Activated effector memory CD4-positive, alpha-beta T cell treated with anti-CD3 and anti-CD28 coated beads, Interleukin-2, amount 50 U/mL, for 16 hours (primary cell): Measurements from ENCODE around the gene CALM1.

ENCODE experiments used
- DNase-seq: peaks from one replicate; pipeline ENCODE4 v3.0.0-alpha.2; 2020

The CALM1 gene

DNA sequence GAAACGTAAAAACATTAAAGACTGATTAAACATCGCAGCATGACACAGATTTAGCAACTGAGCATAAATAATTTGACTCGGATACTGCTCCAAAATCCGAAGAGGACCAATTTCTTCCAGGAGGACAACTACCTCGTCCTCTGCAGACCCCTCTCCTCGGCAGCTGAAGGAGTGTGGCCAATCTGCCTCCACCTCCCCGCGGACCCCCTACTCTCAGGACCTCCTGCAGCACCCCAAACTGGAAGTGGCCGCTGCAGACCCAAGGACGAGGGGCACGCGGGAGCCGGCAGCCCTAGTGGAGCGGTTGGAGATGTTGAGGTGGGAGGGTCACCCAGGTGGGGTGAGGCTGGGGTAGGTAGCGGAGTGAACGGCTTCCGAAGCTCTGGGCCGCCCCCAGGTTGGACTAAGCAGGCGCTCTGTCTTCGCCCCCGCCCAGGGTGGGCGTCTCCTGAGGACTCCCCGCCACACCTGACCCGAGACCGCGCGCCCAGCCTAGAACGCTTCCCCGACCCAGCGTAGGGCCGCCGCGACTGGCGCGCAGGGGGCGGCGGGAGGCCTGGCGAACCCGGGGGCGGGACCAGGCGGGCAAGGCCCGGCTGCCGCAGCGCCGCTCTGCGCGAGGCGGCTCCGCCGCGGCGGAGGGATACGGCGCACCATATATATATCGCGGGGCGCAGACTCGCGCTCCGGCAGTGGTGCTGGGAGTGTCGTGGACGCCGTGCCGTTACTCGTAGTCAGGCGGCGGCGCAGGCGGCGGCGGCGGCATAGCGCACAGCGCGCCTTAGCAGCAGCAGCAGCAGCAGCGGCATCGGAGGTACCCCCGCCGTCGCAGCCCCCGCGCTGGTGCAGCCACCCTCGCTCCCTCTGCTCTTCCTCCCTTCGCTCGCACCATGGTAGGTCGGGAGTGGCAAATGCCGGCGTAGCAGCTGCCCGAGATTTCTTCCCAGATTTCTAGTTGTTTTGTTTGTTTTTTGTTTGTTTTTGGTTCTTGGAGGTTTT, at the start of gene CALM1:
Gene CALM1, plus strand, starts transcription at position 689 of the 999 bp plus-strand sequence. Its CDS starts 202 bp downstream, at position 891.
- peak; percentile 99 for DNase-seq

DNA sequence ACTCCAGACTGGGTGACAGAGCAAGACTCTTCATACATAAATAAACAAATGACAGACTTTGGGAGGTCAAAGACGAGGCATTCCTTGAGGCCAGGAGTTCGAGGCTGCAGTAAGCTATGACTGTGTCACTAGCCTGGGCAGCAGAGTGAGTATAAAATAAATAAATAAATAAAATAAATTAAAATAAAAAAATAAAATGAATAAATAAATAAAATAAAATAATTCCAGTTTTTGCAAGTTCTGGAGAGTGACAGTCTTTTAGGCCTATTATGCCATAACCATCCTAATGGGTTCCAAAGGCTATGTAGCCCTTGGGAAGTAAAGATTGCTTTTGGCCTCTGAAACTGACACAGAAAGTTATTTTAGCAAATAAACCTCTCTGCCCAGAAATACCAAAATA, 48.6 kb upstream of the CALM1 start:
- DNase-seq: no peak

GRCh38 chr14:90349739-90350138, 47.1 kb upstream of the CALM1 start:
- no peak for DNase-seq

DNA sequence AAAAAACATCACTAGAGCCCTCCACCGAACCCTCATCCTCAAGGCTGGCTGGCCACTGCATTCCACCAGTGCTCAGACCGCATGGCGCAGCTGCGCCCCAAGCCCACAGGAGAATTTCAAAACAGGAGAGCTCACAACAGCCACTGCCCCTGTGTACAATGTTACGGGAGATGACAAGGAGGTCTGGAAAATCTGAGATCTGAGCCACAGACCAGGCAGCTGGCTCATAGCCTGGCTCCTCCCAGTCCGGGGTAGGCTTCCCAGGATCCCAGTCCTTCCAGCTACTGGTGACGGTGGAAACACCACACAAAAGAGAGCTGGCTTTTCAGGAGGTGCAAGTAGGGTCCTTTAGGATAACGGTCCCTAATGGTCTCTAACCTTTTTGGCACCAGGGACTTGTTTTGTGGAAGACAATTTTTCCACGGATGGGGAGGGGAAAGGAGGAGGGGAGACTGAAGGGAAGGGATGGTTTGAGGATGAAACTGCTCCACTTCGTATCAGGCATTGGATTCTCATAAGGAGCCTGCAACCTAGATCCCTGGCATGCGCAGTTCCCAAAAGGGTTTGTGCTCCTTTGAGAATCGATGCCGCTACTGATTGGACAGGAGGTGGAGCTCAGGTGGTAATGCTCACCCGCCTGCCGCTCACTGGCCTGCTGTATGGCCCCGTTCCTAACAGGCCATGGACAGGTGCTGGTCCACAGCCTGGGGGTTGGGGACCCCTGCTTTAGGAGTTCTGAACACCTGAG, 42.1 kb upstream of the CALM1 start:
- DNase-seq: no peak

DNA sequence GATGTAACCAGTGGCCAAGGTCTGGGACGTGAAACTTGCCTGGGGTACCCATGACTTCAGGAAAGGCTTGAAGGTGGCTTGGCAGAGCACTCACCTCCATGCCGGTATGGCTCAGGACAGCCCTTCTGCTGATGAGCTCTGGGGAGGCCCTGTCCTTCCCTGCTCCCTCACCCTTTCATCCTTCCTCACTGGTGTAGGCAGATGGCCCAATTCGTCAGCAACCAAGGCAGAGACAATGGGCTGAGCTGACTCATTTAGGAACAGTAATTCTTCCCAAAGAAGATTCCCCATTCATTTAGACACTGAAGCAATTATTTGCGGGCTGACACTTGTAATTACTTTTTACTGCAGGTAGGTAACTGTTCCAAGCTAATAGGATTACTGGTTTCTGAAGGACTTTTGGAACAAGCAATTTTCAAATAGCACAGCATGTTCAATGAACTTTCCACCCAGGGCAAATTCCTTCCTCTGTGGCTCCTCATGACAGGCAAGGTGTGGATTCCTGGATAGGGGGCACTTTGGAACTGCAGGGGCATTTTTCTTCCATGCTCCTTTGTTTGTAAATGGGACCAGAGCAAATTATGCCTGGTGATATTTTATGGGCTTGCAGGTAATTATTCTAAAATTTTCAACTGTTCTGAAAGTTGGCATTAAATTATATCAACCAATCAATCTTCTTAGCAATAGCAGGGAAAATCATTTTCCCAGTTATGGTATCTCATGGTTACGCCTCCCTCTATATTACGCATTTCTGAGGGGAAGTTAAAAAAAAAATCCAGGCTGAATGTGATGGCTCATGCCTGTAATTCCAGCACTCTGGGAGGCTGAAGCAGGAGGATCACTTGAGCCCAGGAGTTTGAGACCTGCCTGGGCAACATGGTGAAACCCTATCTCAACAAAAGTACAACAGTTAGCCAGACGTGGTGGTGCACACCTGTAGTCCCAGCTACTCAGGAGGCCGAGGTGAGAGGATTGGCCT, 41.0 kb upstream of the CALM1 start:
- DNase-seq: no peak

DNA sequence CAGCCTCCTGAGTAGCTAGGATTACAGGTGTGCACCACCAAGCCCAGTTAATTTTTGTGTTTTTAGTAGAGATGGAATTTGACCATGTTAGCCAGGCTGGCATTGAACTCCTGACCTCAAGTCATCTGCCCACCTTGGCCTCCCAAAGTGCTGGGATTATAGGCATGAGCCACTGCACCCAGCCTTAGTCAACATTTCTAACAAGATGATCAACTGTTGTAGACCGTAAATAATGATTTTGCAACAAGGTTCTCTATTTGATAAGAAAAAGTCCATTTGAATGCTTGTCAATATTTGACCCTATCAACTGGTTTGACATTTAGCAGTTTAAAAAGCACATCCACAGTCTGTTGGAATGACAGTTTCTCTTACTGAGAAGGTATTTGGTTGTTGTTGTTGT, 39.9 kb upstream of the CALM1 start:
- DNase-seq: no peak

DNA sequence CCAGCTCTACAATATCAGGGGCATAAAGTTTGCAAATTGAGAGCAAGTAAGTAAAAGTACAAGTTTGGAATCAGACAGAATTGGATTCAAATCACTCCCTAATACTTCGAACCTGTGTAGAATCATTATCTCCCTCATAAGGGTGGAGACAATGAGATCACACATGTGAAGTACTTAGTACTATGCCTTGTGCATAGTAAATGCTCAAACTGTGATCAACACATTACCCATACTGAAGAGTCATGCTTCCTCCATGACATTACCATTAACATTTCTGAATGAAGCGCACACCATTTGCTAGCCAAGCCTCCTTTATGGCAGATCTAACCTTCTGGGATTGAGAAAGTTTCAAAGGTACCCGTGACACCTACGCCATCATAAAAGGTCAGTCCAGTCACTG, 38.5 kb upstream of the CALM1 start:
- DNase-seq: no peak

DNA sequence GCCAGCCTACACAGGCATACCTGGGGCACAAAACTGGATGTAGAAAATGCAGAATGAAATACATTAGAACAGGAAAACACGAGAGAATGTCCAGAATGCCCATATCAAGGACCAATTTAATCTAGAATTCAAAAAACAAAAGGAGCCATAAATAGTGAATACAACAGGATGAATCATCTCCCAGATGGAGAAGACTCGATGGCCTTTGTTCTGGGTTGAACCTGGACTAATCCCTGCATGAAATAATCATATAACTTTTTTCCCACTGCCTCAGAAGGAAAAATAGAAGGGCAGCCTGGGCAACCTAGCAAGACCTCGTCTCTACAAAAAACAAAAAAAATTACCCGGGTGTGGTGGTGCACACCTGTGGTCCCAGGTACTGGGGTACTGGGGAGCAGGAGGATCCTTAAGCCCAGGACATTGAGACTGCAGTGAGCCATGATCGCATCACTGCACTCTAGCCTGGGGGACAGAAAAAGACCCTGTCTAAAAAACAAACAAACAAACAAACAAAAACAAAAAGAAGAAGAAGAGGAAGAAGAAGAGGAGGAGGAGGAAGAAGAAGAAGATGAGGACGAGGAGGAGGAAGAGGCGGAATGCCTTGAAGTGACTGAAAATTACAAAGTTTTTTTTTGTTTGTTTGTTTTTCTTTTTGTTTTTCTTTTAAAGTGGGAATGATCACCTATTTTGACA, 34.8 kb upstream of the CALM1 start:
- DNase-seq: no peak

DNA sequence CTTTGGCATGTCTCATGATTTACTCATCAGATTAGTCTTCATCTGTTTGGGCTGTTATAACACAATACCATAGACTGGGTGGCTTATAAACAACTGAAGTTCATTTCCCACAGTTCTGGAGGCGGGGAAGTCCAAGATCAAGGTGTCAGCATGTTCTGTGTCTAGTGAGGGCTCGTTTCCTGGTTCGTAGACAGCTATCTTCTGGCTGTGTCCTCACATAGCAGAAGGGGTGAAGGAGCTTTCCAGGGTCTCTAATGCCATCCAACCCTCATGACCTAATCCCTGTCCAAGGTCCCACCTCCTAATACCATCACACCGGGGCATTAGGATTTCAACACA, 34.3 kb upstream of the CALM1 start:
- DNase-seq: no peak

DNA sequence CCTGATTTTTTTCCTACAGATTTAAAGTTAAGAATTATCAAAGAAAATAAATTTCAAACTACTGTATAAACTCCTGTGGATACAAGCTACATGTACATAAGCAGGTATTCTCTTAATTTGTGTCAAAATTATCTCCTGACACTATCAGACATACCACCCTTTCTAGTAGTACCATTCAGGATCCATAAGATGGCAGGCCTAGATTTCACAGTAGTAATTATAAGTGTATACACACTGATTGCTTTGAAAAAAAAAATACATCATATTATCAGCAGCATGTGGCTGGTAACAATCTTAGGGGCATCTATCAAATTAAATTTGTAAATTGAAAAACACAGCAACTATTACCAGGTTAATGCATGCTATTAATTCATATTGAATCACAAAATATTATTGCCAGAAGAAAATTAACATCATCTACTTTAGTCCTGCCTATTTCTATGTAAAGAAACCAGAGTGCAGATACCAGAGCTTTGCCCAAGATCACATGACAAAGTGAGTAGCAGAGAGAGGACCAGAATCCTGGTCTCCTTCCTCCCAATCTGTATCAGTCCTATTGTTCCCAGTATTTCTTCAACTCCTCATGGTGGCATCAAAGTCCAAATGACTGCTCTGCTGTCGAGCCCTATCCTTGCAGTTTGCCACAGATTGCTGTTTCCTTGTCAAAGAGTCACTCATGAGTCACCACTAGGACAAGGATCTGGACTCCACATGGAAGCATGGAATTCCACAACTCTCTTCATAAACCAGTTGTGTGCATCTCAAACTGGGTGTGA, 27.7 kb upstream of the CALM1 start:
- no peak for DNase-seq

- DNase-seq: no peak
Observed at GRCh38 chr14:90373887-90374286, 22.9 kb upstream of the CALM1 start.

- no peak for DNase-seq
Observed at GRCh38 chr14:90374813-90375212, 22.0 kb upstream of the CALM1 start.

DNA sequence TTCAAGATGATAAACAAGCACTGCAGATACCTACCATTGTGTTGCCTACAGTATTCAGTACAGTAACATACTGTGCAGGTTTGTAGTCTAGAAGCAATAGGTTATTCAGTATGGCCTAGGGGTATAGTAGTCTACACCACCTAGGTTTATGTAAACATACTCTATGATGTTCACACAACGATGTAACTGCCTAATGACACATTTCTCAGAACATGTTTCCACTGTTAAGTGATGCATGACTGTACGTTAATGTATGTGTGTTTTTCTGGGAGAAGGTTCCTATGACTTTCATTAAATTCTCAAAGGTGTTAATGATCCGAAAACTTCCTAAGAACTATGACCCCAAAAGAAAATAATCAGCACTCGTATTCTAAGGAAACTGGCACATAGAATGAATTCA, 20.9 kb upstream of the CALM1 start:
- DNase-seq: no peak

DNA sequence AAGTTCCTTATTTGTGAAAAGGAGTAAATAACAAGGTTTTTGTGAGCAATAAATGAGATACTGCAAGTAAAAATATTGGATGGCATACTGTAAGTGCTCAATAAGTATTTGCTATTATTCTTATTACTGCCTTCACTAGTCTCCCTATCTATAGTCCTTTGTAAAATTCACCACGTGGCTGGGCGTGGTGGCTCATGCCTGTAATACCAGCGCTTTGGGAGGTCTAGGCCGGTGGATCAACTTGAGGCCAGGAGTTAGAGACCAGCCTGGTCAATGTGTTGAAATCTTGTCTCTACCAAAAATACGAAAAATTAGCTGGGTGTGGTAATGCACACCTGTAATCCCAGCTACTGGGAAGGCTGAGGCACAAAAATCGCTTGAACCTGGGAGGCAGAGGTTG, 18.6 kb upstream of the CALM1 start:
- no peak for DNase-seq

DNA sequence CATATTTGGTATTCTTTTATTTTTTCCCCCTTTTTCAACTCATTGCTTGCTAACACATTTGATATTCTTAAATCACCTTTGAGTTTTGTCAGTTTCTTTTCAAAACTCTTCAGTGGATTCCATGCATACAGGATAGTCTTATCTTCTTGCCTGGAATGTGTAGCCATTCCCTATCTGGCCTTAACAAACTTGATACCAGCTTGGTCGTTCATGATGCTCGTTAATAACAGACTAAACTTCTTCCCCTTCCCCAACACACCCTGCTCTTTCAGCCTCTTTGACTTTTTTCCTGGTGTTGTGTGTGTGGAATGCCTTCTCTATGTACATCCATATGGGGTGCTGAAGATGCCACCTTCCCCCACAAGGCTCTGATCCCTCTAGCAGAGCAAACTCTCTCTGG, 17.7 kb upstream of the CALM1 start:
- no peak for DNase-seq

GRCh38 chr14:90381011-90381786, 15.6 kb upstream of the CALM1 start:
- no peak for DNase-seq

DNA sequence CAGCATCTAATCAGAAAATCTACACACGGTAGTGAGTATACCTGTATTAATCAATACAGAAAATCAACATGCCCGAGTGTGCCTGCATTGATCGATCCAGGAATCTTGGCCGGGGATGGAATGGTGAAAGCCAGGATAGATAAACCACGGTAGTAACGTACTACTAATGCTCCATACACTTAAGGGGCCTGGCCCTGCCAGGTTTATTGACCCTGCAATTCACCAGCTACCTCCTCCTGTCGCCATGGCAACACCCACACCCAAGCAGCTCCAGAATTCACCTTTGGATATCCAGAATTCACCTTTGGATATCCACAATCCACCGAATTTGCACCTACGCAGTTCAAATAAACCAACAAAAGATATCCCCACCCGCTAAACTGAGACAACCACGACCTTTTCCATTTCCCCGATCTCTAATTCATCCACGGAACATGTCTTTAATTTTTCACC, 14.8 kb upstream of the CALM1 start:
- DNase-seq: peak; percentile 66

DNA sequence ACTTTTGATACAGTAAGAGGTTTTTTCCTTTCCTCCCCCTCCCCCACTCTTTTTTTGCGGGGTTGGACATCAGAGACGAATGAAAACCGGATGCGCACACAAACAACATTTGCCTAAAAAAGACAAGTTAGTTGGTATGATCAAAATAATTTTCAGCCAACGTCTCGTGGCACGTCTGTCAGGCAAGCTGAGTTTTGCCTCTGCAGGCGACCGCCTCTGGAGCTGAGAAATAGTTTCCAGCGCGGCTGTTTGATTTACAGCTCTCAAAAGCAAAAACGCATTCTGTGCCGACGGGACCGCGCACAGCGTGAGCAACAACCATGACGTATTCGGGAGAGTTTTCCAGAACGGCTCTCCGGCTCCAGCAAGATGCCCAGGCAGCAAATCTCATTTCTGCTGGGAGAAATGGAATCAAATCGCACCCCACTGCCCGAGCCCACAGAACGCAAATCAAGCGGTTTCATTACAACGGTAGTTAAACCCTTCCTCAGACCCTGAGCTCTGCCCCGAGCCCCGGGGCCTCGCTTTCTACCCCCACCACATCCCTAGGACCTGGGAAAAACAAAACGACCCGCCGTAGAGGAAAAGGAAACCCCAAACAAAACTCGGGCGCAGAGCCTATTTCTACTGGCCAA, 14.2 kb upstream of the CALM1 start:
- peak; percentile 90 for DNase-seq

DNA sequence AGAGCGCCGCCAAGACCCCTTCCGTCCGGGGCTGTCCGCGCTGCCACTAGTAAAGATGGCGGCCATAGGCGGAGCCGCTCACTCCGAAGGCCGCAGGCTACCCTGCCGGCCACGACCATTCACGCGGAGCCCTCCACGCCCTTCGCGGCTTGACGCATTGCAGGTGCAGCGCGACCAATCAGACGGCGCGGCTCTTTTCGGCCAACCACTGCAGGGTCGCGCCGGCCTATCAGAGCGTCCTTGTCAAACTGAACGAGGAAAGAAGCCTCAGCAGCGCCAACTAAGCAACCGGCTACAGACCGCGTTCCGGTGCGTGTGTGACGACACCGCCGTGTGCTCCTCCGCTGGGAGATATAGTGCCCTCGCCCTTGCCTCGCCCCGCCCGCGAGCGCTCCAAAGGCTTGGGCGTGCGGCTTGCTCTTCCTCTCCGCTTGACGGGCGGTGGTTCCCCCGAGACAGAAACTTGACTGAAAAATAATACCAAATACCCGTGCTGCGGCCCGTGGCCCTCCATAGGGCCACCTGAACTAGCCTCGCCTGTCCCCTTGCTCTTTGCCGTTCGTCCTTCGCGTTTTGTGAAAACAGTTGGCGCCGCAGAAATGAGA, 13.6 kb upstream of the CALM1 start:
- DNase-seq: peak; percentile 99
